HepG2 (cell line): Measurements from ENCODE around the gene IQCE. TPM values are rescaled to one million over a fixed set of nuclear protein-coding genes. Genes with fewer than 3 reads are reported as not detected.

ENCODE experiments used
- HOXA5 ChIP-seq: sonication (generic); formaldehyde crosslinking; IDR thresholded peaks from 2 replicates; pipeline ENCODE4 v1.4.0; 2020; ENCODE audit warnings: missing genetic modification reagents
- MTF2 ChIP-seq: sonication (generic); formaldehyde crosslinking; IDR thresholded peaks from 2 replicates; pipeline ENCODE4 v1.5.0; 2020; ENCODE audit warnings: missing genetic modification reagents, borderline replicate concordance
- RBM22 ChIP-seq: fragments of 200-400 bp; formaldehyde crosslinking; optimal IDR thresholded peaks from 2 replicates; pipeline ENCODE3; 2017; ENCODE audit warnings: mild to moderate bottlenecking, low read length, moderate library complexity
- SRF ChIP-seq: IDR thresholded peaks from 2 replicates; pipeline ENCODE4 v1.6.1; 2011; ENCODE audit warnings: mild to moderate bottlenecking, low read depth, low read length, moderate library complexity
- ZIK1 ChIP-seq: sonication (generic); formaldehyde crosslinking; IDR thresholded peaks from 2 replicates; pipeline ENCODE4 v1.5.0; 2020; ENCODE audit warnings: mild to moderate bottlenecking, low read depth, missing genetic modification reagents, borderline replicate concordance
- ZNF839 ChIP-seq: sonication (generic); formaldehyde crosslinking; IDR thresholded peaks from 2 replicates; pipeline ENCODE4 v1.4.0; 2020; ENCODE audit warnings: missing genetic modification reagents, mild to moderate bottlenecking, borderline replicate concordance
- ZSCAN9 ChIP-seq: IDR thresholded peaks from 2 replicates; pipeline ENCODE4 v1.6.1; 2016; ENCODE audit warnings: borderline replicate concordance
- polyA plus RNA-seq, 8 experiments: library from polyadenylated mRNA; depleted of rRNA in 3 of 8; stranded (reverse) in 7 of 8; unstranded in 1 of 8; fragments of >200 nt; fragmentation: Illumina TruSeq in 4 of 8; extraction: Trizol in 4 of 8; gene quantifications; 2 replicates each; pipeline versions ENCODE4 v1.2.1 to v1.2.3, GENCODE V29; 2011 to 2016; ENCODE audit warnings: low read depth in 4 of 8, missing spikeins in 1 of 8, mixed read lengths in 1 of 8; ENCODE audit not compliant: insufficient read depth in 1 of 8
- total RNA-seq, 5 experiments: library from RNA; depleted of rRNA; stranded (reverse); fragments of >200 nt; fragmentation: Illumina TruSeq; extraction: Trizol; gene quantifications; 2 replicates each; pipeline ENCODE4 v1.2.3, GENCODE V29; 2016; ENCODE audit warnings: low read depth in 1 of 5
- TF ChIP-seq, protein P1 (sequence below): sonication (generic); formaldehyde crosslinking; IDR thresholded peaks from one replicate; pipeline ENCODE4 v1.5.1; 2020; ENCODE audit warnings: mild to moderate bottlenecking, missing genetic modification reagents; ENCODE audit errors: not compliant biosample characterization

IQCE gene
- total and polyA plus RNA-seq, 2 of the 13 experiments (the other 11 are each of a cell fraction or from before 2014, with no cell fraction given): 1.5 to 2.5 TPM

DNA sequence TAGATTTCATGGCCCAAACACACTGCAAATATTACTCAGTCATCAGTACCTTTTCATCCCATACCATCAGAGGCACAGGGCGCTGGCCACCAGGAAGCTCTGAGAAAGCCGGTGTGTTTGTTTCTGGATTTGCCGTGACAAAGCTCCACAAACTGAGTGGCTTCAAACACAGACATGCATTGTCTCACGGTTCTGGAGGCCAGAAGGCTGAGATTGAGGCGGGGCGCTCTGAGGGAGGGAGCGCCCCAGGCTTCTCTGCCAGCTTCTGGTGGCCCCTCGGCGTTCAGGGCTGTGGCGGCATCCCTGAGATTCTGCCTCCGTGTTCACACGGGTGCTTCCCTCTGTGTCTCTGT lies 69.3 kb downstream of the IQCE start (continued):
- TF ChIP-seq, protein P1, sequence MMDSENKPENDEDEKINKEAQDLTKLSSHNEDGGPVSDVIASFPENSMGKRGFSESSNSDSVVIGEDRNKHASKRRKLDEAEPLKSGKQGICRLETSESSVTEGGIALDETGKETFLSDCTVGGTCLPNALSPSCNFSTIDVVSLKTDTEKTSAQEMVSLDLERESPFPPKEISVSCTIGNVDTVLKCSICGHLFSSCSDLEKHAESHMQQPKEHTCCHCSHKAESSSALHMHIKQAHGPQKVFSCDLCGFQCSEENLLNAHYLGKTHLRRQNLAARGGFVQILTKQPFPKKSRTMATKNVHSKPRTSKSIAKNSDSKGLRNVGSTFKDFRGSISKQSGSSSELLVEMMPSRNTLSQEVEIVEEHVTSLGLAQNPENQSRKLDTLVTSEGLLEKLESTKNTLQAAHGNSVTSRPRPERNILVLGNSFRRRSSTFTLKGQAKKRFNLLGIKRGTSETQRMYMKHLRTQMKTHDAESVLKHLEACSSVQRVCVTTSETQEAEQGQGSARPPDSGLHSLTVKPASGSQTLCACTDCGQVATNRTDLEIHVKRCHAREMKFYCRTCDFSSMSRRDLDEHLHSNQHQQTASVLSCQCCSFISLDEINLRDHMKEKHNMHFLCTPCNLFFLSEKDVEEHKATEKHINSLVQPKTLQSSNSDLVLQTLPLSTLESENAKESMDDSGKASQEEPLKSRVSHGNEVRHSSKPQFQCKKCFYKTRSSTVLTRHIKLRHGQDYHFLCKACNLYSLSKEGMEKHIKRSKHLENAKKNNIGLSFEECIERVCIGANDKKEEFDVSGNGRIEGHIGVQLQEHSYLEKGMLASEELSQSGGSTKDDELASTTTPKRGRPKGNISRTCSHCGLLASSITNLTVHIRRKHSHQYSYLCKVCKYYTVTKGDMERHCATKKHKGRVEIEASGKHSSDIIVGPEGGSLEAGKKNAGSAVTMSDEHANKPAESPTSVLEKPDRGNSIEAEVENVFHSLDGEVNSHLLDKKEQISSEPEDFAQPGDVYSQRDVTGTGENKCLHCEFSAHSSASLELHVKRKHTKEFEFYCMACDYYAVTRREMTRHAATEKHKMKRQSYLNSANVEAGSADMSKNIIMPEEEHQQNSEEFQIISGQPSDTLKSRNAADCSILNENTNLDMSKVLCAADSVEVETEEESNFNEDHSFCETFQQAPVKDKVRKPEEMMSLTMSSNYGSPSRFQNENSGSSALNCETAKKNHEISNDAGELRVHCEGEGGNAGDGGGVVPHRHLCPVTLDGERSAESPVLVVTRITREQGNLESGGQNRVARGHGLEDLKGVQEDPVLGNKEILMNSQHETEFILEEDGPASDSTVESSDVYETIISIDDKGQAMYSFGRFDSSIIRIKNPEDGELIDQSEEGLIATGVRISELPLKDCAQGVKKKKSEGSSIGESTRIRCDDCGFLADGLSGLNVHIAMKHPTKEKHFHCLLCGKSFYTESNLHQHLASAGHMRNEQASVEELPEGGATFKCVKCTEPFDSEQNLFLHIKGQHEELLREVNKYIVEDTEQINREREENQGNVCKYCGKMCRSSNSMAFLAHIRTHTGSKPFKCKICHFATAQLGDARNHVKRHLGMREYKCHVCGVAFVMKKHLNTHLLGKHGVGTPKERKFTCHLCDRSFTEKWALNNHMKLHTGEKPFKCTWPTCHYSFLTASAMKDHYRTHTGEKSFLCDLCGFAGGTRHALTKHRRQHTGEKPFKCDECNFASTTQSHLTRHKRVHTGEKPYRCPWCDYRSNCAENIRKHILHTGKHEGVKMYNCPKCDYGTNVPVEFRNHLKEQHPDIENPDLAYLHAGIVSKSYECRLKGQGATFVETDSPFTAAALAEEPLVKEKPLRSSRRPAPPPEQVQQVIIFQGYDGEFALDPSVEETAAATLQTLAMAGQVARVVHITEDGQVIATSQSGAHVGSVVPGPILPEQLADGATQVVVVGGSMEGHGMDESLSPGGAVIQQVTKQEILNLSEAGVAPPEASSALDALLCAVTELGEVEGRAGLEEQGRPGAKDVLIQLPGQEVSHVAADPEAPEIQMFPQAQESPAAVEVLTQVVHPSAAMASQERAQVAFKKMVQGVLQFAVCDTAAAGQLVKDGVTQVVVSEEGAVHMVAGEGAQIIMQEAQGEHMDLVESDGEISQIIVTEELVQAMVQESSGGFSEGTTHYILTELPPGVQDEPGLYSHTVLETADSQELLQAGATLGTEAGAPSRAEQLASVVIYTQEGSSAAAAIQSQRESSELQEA (CRISPR knock-in tag): no peak
- no peak for TF ChIP-seq SRF
- TF ChIP-seq ZNF839 (CRISPR knock-in tag): no peak
- no peak for TF ChIP-seq RBM22
- TF ChIP-seq HOXA5 (CRISPR knock-in tag): no peak
- no peak for TF ChIP-seq ZIK1 (CRISPR knock-in tag)
- no peak for TF ChIP-seq MTF2
- no peak for TF ChIP-seq ZSCAN9 (CRISPR knock-in tag)
